GM21447 (cell line): ENCODE data around the gene TEPSIN.

Source experiments
- ATAC-seq: cut with Tn5 transposase; IDR thresholded peaks from one replicate; pipeline ENCODE4 v1.9.1; 2021; ENCODE audit not compliant: unreplicated experiment

TEPSIN gene

GRCh38 chr17:81270279-81270678 lies 31.4 kb upstream of the TEPSIN start:
- no peak for ATAC-seq

GRCh38 chr17:81267390-81268067 lies 28.7 kb upstream of the TEPSIN start:
- ATAC-seq: no peak

GRCh38 chr17:81265576-81265975 lies 26.7 kb upstream of the TEPSIN start:
- no peak for ATAC-seq

GRCh38 chr17:81264640-81265039 lies 25.8 kb upstream of the TEPSIN start:
- ATAC-seq: no peak

GRCh38 chr17:81263371-81264181 lies 24.7 kb upstream of the TEPSIN start:
- ATAC-seq: no peak

GRCh38 chr17:81261582-81262336 lies 22.9 kb upstream of the TEPSIN start:
- ATAC-seq: no peak

GRCh38 chr17:81261096-81261495 lies 22.2 kb upstream of the TEPSIN start:
- ATAC-seq: no peak

GRCh38 chr17:81260641-81261040 lies 21.8 kb upstream of the TEPSIN start:
- no peak for ATAC-seq

GRCh38 chr17:81260171-81260570 lies 21.3 kb upstream of the TEPSIN start:
- ATAC-seq: no peak

- no peak for ATAC-seq
These were observed 20.3 kb upstream of the TEPSIN start for GRCh38 chr17:81259058-81259605.

GRCh38 chr17:81258292-81258691 lies 19.4 kb upstream of the TEPSIN start:
- ATAC-seq: no peak

GRCh38 chr17:81257533-81257932 lies 18.7 kb upstream of the TEPSIN start:
- ATAC-seq: no peak

GRCh38 chr17:81256616-81257015 lies 17.8 kb upstream of the TEPSIN start:
- ATAC-seq: no peak

- ATAC-seq: no peak
These were observed 16.3 kb upstream of the TEPSIN start for GRCh38 chr17:81254955-81255717.

- no peak for ATAC-seq
These were observed 14.7 kb upstream of the TEPSIN start for GRCh38 chr17:81253358-81254131.

- ATAC-seq: no peak
These were observed 14.1 kb upstream of the TEPSIN start for GRCh38 chr17:81252987-81253329.

GRCh38 chr17:81252326-81252986 lies 13.6 kb upstream of the TEPSIN start:
- no peak for ATAC-seq

GRCh38 chr17:81251709-81252301 lies 12.9 kb upstream of the TEPSIN start:
- ATAC-seq: no peak

- ATAC-seq: no peak
These were observed 12.3 kb upstream of the TEPSIN start for GRCh38 chr17:81251094-81251708.
